ENCODE measurements around the gene RANGAP1.
A peak's percentile ranks its signal among the peaks of the same experiment; 100 is the strongest.

Gene RANGAP1

DNA sequence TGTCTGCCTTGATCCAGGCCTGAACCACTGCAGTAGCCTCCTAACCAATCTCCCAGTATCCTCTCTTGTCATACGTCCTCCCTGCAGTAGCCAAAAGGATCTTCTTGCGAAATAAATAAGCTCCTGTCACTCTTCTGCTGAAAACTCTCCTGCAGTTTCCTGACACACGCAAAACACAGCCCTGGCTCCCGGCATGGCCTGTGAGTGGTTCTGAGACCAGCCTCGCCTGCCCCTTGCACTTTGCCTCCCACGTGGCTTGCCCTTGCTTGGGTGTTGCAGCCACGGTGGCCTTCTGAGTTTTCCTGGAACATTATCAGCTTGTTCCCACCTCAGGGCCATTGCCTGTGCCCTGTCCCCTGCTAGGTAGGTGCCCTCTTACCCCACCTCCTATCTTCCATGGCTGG lies 22.6 kb upstream of the RANGAP1 start:
- TF ChIP-seq, protein P1, sequence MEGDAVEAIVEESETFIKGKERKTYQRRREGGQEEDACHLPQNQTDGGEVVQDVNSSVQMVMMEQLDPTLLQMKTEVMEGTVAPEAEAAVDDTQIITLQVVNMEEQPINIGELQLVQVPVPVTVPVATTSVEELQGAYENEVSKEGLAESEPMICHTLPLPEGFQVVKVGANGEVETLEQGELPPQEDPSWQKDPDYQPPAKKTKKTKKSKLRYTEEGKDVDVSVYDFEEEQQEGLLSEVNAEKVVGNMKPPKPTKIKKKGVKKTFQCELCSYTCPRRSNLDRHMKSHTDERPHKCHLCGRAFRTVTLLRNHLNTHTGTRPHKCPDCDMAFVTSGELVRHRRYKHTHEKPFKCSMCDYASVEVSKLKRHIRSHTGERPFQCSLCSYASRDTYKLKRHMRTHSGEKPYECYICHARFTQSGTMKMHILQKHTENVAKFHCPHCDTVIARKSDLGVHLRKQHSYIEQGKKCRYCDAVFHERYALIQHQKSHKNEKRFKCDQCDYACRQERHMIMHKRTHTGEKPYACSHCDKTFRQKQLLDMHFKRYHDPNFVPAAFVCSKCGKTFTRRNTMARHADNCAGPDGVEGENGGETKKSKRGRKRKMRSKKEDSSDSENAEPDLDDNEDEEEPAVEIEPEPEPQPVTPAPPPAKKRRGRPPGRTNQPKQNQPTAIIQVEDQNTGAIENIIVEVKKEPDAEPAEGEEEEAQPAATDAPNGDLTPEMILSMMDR (conservative IDR thresholded peaks at IDR 0.05; ENCODE audit: low read length): no peak
- peak; percentile 39 for DNase-seq (ENCODE audit: low read depth)
- no peak overlapping the region for H3K4me3 ChIP-seq (ENCODE audit: low read length)

DNA sequence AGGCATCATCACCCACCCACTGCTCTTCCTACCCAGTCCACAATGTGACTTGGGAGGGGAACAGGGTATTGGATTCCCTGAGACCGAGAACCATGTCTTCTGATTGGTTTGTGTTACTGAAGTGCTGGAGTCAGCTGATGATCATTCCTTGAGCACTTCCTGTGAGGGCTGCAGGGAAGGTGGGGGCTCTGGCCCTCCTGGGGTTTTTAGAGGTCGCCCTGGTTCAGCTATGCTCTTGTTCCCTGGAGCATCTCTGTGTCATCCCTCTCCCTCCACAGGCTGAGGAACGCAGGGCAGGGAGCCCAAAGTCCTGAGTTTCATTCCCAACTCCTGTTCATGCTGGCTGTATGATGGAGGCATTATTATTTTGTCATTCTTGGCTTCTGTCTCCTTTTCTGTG lies 22.1 kb upstream of the RANGAP1 start:
- TF ChIP-seq, protein P1 (conservative IDR thresholded peaks at IDR 0.05; ENCODE audit: low read length): no peak; the same call in 1 of the 2 replicates
- H3K4me3 ChIP-seq (ENCODE audit: low read length): no peak overlapping the region
- peak; percentile 74 for DNase-seq (ENCODE audit: low read depth)

DNA sequence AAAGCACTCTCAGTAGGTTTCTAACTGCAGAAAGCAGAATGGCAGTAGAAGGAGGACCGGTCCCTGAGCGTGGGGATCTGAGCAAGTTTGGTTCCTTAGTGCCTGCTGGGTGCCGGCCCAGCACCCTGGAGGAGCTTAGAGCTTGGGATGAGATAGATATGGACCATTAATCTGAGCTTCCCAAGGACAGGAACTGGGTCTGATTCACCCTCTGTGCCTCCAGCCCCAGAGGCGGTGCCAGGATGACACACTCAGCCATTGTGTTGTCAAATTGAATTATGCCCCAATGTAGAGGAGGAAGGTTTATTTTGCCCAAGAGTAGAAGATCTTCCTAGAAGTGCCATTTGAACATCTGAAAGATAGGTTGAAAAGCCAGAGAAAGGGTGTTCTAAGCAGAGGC lies 19.7 kb upstream of the RANGAP1 start:
- no peak overlapping the region for H3K4me3 ChIP-seq (ENCODE audit: low read length)
- peak; percentile 82 for DNase-seq (ENCODE audit: low read depth)
- TF ChIP-seq, protein P1 (conservative IDR thresholded peaks at IDR 0.05; ENCODE audit: low read length): no peak

DNA sequence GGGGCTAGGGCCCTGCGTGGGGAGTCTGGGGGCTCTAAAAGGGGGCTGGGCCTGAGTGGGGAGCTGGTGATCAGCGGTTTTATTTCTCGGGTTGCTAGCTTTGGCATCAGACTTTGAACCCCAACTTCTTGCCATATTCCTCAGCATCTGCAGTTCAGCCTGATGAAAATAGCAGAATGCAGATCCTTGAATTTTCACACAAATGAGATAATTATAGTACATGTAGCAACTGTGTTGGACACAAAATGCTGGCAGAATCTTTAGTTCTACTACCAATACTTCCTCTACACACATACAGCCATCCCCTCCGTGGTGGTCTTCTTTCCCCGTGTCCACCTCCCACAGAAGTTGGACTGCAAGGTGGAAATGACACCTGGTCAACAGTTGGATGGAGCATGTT lies 16.8 kb upstream of the RANGAP1 start:
- TF ChIP-seq, protein P1 (conservative IDR thresholded peaks at IDR 0.05; ENCODE audit: low read length): no peak
- no peak for DNase-seq (ENCODE audit: low read depth)
- H3K4me3 ChIP-seq (ENCODE audit: low read length): peak overlapping the region; percentile 76

DNA sequence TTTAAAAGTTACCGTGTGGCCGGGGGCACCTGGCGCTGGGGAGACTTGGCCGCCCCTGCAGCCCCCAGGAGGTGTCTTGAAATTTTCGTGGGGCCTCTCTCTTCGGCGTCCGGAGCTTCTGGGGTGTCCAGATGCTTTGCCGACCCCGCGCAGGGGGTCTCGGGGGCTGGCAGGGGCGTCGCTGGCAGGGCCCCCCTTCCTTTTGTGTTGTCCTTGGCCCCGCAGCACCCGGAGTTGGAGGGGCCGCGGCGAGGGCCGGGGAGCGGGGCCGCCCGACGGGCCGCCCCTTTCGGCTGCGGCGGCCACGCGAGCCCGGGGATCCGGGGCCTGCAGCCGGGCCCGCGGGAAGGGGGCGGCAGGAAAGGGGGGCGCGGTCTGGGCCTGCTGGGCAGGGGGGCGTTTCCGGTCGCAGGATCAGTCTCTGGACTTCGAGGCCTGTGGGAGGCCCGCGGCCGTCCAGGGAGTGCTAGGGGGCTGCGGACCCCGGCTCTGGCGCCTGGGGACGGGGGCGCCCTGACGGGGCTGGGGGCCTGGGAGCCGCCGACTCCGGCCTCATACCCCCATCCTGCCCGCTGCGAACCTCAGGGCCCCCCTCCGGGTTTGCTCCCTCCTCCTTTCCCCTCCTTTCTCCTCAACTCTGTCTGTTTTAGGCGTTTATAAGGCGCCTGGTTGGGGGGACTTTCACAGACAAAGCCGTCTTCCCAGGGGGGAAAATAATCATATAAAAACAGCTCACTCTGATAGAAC lies 16.2 kb upstream of the RANGAP1 start:
- TF ChIP-seq, protein P1 (conservative IDR thresholded peaks at IDR 0.05; ENCODE audit: low read length): no peak
- DNase-seq (ENCODE audit: low read depth): no peak
- peak overlapping the region; percentile 76 for H3K4me3 ChIP-seq (ENCODE audit: low read length)

DNA sequence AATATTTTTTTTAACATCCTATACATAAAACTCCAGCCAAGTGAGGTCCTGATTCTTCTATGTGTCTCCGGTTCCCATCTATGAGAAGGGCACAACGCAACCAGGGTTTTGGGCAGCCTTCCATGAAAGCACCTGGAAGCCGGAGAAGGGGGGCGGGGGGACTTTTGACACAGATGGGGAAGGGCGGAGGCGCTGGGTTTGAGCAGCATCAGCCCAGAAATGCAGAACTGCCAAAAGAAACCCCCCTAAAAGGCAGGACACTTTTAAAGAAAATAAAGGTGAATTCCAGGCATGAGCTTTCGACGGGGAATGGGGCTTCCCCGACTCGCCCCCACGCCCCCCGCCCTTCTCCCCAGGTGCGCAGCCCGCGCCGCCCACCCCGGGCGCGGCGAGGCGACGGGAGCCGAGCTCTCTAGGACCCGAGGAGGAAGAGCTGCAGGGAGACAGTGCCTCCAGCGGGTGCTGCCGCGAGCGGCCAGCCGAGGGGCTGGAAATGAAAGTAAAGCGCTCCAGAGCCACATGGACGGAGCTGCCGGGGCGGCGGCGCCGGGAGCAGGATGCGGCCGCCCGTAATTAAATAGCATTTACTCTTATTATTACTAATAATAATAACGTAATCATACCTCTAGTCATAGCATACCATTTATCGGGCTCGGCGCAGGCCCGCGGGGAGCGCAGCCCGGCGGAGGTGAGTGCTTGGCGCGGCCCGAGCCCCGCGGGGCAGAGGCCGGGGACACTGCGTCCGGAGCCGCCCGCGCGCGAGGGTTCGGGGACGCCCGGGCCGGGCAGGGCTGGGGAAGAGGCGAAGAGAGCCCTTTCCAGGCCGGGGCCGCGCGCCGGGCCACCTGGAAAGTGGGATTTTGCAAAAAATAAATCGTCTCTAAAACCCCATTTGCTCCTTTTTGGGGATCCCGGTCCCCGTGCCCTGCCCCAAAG lies 15.4 kb upstream of the RANGAP1 start, which contains the start of gene ZC3H7B:
ZC3H7B (plus strand) TSS at position 441 of the 936 bp plus-strand sequence. CDS start 19,136 bp downstream, outside the sequence.
- DNase-seq (ENCODE audit: low read depth): peak; percentile 74
- H3K4me3 ChIP-seq (ENCODE audit: low read length): peak within 1 kb of the TSS; percentile 76
- TF ChIP-seq, protein P1 (conservative IDR thresholded peaks at IDR 0.05; ENCODE audit: low read length): peak; percentile 60
